ENCODE results near the gene RPUSD1. TPM values are rescaled to one million over a fixed set of nuclear protein-coding genes. Genes with fewer than 3 reads are reported as not detected.

RPUSD1 gene
- total RNA-seq, 1 donor from 2014 or later, result 24.3 TPM

GRCh38 chr16:774086-775001 is 13.8 kb downstream of the RPUSD1 start:
- TF ChIP-seq CTCF (IDR thresholded peaks at IDR 0.05), result no peak
- Mint-ChIP-seq H3K27ac (ENCODE audit: unreplicated experiment) (no peak overlapping the region), H3K4me3 (ENCODE audit: unreplicated experiment) (no peak overlapping the region), H3K4me1 (ENCODE audit: unreplicated experiment) (peaks cover 4% of the 10 kb centered on the region), H3K9me3 (ENCODE audit: unreplicated experiment) (no peaks in the 10 kb centered on the region), H3K27me3 (ENCODE audit: unreplicated experiment) (no peaks in the 10 kb centered on the region), H3K36me3 (ENCODE audit: unreplicated experiment) (no peaks in the 10 kb centered on the region)
- DNase-seq (ENCODE audit: extremely low spot score, unreplicated experiment), result no peak

DNA sequence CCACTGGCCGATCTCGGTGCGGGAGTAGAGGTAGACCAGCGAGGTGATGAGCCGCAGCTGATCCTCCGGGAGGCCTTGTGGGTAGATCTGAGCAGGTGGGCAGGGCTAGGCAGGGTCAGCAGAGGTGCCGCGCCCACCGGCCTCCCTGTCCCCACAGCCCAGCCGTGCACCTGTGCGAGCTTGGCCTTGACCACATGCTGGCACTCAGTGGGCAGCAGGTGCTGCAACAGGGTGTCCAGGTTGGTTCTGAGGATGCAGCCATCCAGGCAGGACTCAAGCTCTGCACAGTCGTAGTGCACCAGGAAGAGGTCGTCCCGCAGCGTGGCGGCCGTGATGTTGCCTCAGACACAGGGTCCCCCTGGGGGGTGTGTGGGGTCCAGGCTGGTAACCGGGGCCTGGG is 15.2 kb downstream of the RPUSD1 start:
- TF ChIP-seq CTCF (IDR thresholded peaks at IDR 0.05), result no peak
- Mint-ChIP-seq H3K27ac (ENCODE audit: unreplicated experiment) (no peak overlapping the region), H3K4me3 (ENCODE audit: unreplicated experiment) (no peak overlapping the region), H3K36me3 (ENCODE audit: unreplicated experiment) (no peaks in the 10 kb centered on the region), H3K27me3 (ENCODE audit: unreplicated experiment) (no peaks in the 10 kb centered on the region), H3K9me3 (ENCODE audit: unreplicated experiment) (no peaks in the 10 kb centered on the region), H3K4me1 (ENCODE audit: unreplicated experiment) (peaks cover 4% of the 10 kb centered on the region)
- no peak for DNase-seq (ENCODE audit: extremely low spot score, unreplicated experiment)

DNA sequence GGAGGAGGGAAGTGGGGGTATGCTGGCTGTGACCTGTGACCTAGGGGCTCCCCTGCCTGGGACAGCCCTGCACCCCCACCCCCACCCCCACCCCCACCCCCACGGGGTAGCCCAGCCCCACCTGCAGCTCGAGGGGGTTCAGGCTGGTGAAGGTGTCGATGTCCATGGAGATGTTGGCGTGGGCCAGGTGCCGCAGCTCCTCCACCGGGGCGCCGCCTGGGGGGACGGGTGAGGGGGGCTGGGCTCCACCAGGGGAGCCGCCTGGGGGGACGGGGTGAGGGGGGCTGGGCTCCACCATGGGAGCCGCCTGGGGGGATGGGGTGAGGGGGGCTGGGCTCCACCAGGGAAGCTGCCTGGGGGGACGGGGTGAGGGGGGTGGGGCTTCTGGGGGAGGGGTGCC is 17.8 kb downstream of the RPUSD1 start:
- DNase-seq (ENCODE audit: extremely low spot score, unreplicated experiment), result no peak
- Mint-ChIP-seq H3K27ac (ENCODE audit: unreplicated experiment) (no peak overlapping the region), H3K4me1 (ENCODE audit: unreplicated experiment) (no peaks in the 10 kb centered on the region), H3K27me3 (ENCODE audit: unreplicated experiment) (no peaks in the 10 kb centered on the region), H3K9me3 (ENCODE audit: unreplicated experiment) (no peaks in the 10 kb centered on the region), H3K36me3 (ENCODE audit: unreplicated experiment) (no peaks in the 10 kb centered on the region), H3K4me3 (ENCODE audit: unreplicated experiment) (no peak overlapping the region)
- TF ChIP-seq CTCF (IDR thresholded peaks at IDR 0.05), result no peak

GRCh38 chr16:769934-770333 is 18.2 kb downstream of the RPUSD1 start:
- no peak overlapping the region for H3K4me3 Mint-ChIP-seq (ENCODE audit: unreplicated experiment)
- H3K27ac Mint-ChIP-seq (ENCODE audit: unreplicated experiment), result no peak overlapping the region
- no peak for DNase-seq (ENCODE audit: extremely low spot score, unreplicated experiment)
- no peaks in the 10 kb centered on the region for H3K9me3 Mint-ChIP-seq (ENCODE audit: unreplicated experiment)
- no peak for TF ChIP-seq CTCF (IDR thresholded peaks at IDR 0.05)
- no peaks in the 10 kb centered on the region for H3K36me3 Mint-ChIP-seq (ENCODE audit: unreplicated experiment)
- H3K27me3 Mint-ChIP-seq (ENCODE audit: unreplicated experiment), result no peaks in the 10 kb centered on the region
- no peaks in the 10 kb centered on the region for H3K4me1 Mint-ChIP-seq (ENCODE audit: unreplicated experiment)

DNA sequence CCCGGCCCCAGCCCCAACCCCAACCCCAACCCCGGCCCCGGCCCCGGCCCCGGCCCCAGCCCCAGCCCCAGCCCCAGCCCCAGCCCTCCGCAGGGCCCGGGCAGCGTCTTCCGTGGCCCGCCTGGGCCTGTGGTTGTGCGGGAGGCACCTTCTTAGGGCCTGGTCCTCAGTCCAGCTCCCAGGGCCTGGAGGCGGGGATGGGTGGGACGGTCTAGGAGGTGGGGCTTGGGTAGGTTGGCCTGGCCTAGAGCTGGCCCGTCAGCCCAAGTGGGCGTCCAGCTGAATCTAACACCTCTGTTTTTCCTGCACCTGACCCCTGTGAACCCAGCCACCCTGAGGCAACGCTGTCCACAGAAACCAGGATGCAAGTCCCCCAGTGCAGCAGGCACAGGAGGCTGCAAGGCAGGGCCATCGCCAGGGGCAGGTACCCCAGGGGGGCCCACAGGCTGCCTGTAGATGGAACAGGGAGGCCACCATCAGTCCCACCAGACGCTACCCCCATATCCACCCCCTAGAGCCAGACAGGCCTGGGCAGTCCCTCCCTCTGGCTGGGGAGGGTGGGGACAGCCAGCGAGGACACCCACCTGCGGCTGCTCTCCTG is 18.9 kb downstream of the RPUSD1 start:
- Mint-ChIP-seq H3K27ac (ENCODE audit: unreplicated experiment) (no peak overlapping the region), H3K9me3 (ENCODE audit: unreplicated experiment) (no peaks in the 10 kb centered on the region), H3K36me3 (ENCODE audit: unreplicated experiment) (no peaks in the 10 kb centered on the region), H3K27me3 (ENCODE audit: unreplicated experiment) (no peaks in the 10 kb centered on the region), H3K4me1 (ENCODE audit: unreplicated experiment) (no peaks in the 10 kb centered on the region), H3K4me3 (ENCODE audit: unreplicated experiment) (no peak overlapping the region)
- TF ChIP-seq CTCF (IDR thresholded peaks at IDR 0.05), result no peak
- no peak for DNase-seq (ENCODE audit: extremely low spot score, unreplicated experiment)
